PFSK-1 (cell line): ENCODE data around the gene STARD13.

Experiments
- POLR2AphosphoS5 ChIP-seq: IDR thresholded peaks from 2 replicates; pipeline ENCODE4 v1.6.1; 2012; ENCODE audit warnings: low read depth, mild to moderate bottlenecking, control low read depth, low read length, moderate library complexity
- SIN3A ChIP-seq: IDR thresholded peaks from 2 replicates; pipeline ENCODE4 v1.6.1; 2012; ENCODE audit warnings: mild to moderate bottlenecking, low read length, moderate library complexity, borderline replicate concordance; ENCODE audit not compliant: insufficient read depth
- TAF1 ChIP-seq: IDR thresholded peaks from 2 replicates; pipeline ENCODE4 v1.6.1; 2012; ENCODE audit warnings: low read length, control low read depth, borderline replicate concordance; ENCODE audit not compliant: insufficient read depth

- TF ChIP-seq POLR2AphosphoS5 (no peak), TAF1 (no peak), SIN3A (no peak)
Observed at GRCh38 chr13:33194820-33195692, 90.5 kb downstream of the STARD13 start.
